Neuronal stem cell (in vitro differentiated cells): Measurements from ENCODE around the gene SSBP3.

Experiments
- DNase-seq: peaks from one replicate; pipeline ENCODE4 v3.0.0-alpha.2; 2013; ENCODE audit warnings: low spot score
- H2AFZ ChIP-seq: one replicate; pipeline ENCODE4 v1.6.1; 2013; ENCODE audit warnings: mild to moderate bottlenecking, low read length, inconsistent platforms
- H2AK5ac ChIP-seq: 2 replicates; pipeline ENCODE4 v1.6.1; 2013; ENCODE audit warnings: low read depth, mild to moderate bottlenecking, inconsistent platforms, low read length, moderate library complexity, mixed read lengths
- H2BK120ac ChIP-seq: 2 replicates; pipeline ENCODE4 v1.6.1; 2013; ENCODE audit warnings: low read depth, mild to moderate bottlenecking, inconsistent platforms, low read length, moderate library complexity, mixed read lengths
- H2BK12ac ChIP-seq: one replicate; pipeline ENCODE4 v1.6.1; 2013; ENCODE audit warnings: low read length, inconsistent platforms
- H2BK15ac ChIP-seq: 2 replicates; pipeline ENCODE4 v1.6.1; 2013; ENCODE audit warnings: mild to moderate bottlenecking, low read length, inconsistent platforms, mixed read lengths
- H2BK5ac ChIP-seq: one replicate; pipeline ENCODE4 v1.6.1; 2013; ENCODE audit warnings: inconsistent platforms, mild to moderate bottlenecking, low read length, moderate library complexity
- H3K14ac ChIP-seq: one replicate; pipeline ENCODE4 v1.6.1; 2013; ENCODE audit warnings: low read length, inconsistent platforms
- H3K18ac ChIP-seq: 2 replicates; pipeline ENCODE4 v1.6.1; 2013; ENCODE audit warnings: low read length, inconsistent platforms
- H3K23ac ChIP-seq: 2 replicates; pipeline ENCODE4 v1.6.1; 2013; ENCODE audit warnings: low read depth, mild to moderate bottlenecking, mixed read lengths, low read length, inconsistent platforms; ENCODE audit not compliant: poor library complexity
- H3K27ac ChIP-seq: replicated peaks from 3 replicates; pipeline ENCODE4 v1.5.1; 2013; ENCODE audit warnings: low read length, inconsistent platforms
- H3K27me3 ChIP-seq, 3 experiments: 2 replicates each; pipeline ENCODE4 v1.6.1; 2013; ENCODE audit warnings: low read length in 3 of 3, mild to moderate bottlenecking in 2 of 3, inconsistent platforms in 1 of 3, low read depth in 1 of 3, mixed read lengths in 1 of 3, moderate library complexity in 1 of 3; ENCODE audit not compliant: control insufficient read depth in 3 of 3, insufficient read depth in 3 of 3
- H3K36me3 ChIP-seq, 2 donors: replicated peaks in 1 of 2; 2 replicates each; pipeline ENCODE4 v1.6.1; 2013; ENCODE audit warnings: low read length in 2 of 2; ENCODE audit not compliant: control insufficient read depth in 2 of 2, insufficient read depth in 2 of 2
- H3K4ac ChIP-seq: 2 replicates; pipeline ENCODE4 v1.6.1; 2013; ENCODE audit warnings: inconsistent platforms, mild to moderate bottlenecking, low read length, moderate library complexity
- H3K4me1 ChIP-seq, 2 donors: 1 replicate in 1 of 2; 2 replicates in 1 of 2; pipeline ENCODE4 v1.6.1; 2013; ENCODE audit warnings: low read length in 2 of 2, low read depth in 1 of 2; ENCODE audit not compliant: control insufficient read depth in 2 of 2, insufficient read depth in 1 of 2
- H3K4me2 ChIP-seq: one replicate; pipeline ENCODE4 v1.6.1; 2013; ENCODE audit warnings: mild to moderate bottlenecking, low read length, inconsistent platforms; ENCODE audit not compliant: insufficient read depth, poor library complexity, severe bottlenecking
- H3K4me3 ChIP-seq, 2 donors: 2 replicates each; pipeline ENCODE4 v1.5.1; 2013; ENCODE audit warnings: low read length in 2 of 2, mild to moderate bottlenecking in 2 of 2, inconsistent platforms in 1 of 2, moderate library complexity in 1 of 2
- H3K79me1 ChIP-seq: one replicate; pipeline ENCODE4 v1.6.1; 2013; ENCODE audit warnings: low read depth, mild to moderate bottlenecking, inconsistent platforms, low read length, moderate library complexity
- H3K9ac ChIP-seq: one replicate; pipeline ENCODE4 v1.6.1; 2013; ENCODE audit warnings: mild to moderate bottlenecking, low read depth, low read length, inconsistent platforms; ENCODE audit not compliant: poor library complexity
- H3K9me3 ChIP-seq, 2 donors: replicated peaks in 1 of 2; 2 replicates each; pipeline versions ENCODE3 to v1.6.1; 2013; ENCODE audit warnings: low read length in 2 of 2, mild to moderate bottlenecking in 2 of 2, inconsistent platforms in 1 of 2, low read depth in 1 of 2, mixed read lengths in 1 of 2, moderate library complexity in 1 of 2; ENCODE audit not compliant: control insufficient read depth in 2 of 2, insufficient read depth in 1 of 2
- H4K8ac ChIP-seq: one replicate; pipeline ENCODE4 v1.6.1; 2013; ENCODE audit warnings: low read depth, mild to moderate bottlenecking, inconsistent platforms, low read length, moderate library complexity
- H4K91ac ChIP-seq: one replicate; pipeline ENCODE4 v1.6.1; 2013; ENCODE audit warnings: low read length, low read depth, mild to moderate bottlenecking, inconsistent platforms; ENCODE audit not compliant: poor library complexity
- WGBS, 2 donors: extraction: QIAGEN DNeasy Blood & Tissue Kit; methylation state at CpG; one replicate each; pipeline ENCODE4 v1.1.7; 2013; ENCODE audit warnings: missing lambda C conversion rate in 2 of 2, mixed read lengths in 1 of 2; ENCODE audit not compliant: insufficient read length in 2 of 2, insufficient replicate concordance in 1 of 2; ENCODE audit errors: extremely low coverage in 2 of 2; 5-methylcytosine and 5-hydroxymethylcytosine counted together

Gene SSBP3

GRCh38 chr1:54437783-54438182 lies 31.6 kb upstream of the SSBP3 start:
- Histone ChIP-seq H3K27me3 (no peaks in the 10 kb centered on the region), H3K4ac (no peak overlapping the region), H2BK5ac (no peak overlapping the region), H2AFZ (no peak overlapping the region), H4K8ac (no peak overlapping the region), H3K9ac (no peak overlapping the region), H4K91ac (no peak overlapping the region), H3K9me3 (no peaks in the 10 kb centered on the region), H3K23ac (no peak overlapping the region), H3K79me1 (no peaks in the 10 kb centered on the region), H2BK12ac (no peak overlapping the region), H3K36me3 (no peaks in the 10 kb centered on the region), H3K27ac (no peak overlapping the region), H2BK15ac (no peak overlapping the region), H3K4me3 (no peak overlapping the region), H2BK120ac (no peak overlapping the region), H3K4me2 (no peak overlapping the region), H3K18ac (no peak overlapping the region), H3K4me1 (no peaks in the 10 kb centered on the region), H2AK5ac (no peak overlapping the region), H3K14ac (no peak overlapping the region)
- no CpG with 5 or more reads among the region's 6 CpGs for WGBS, 2 donors
- DNase-seq: no peak

DNA sequence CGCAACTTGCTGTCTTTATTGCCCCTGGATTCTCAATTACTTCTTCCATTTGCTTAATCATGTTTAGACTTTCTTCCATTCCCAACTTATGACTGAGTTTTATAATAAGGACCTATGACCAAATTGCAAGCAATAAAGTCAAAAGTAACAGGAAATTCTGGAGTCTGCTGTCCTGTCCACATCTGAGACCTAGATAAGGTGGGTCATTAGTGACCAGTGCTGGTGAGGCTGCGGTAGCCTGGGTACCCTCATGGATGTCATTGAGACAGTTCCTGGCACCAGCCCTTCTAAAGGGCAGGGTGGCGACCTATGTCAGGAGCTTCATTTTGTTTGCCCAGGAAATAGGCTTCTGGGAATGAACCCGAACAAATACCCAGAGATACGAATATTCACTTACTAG lies 30.6 kb upstream of the SSBP3 start:
- no peak overlapping the region for H3K4me3 ChIP-seq
- no peak overlapping the region for H2BK15ac ChIP-seq
- no peak overlapping the region for H3K27ac ChIP-seq
- no peak overlapping the region for H4K91ac ChIP-seq
- H2AFZ ChIP-seq: no peak overlapping the region
- H3K27me3 ChIP-seq: no peaks in the 10 kb centered on the region
- no peak overlapping the region for H3K14ac ChIP-seq
- no peak overlapping the region for H3K23ac ChIP-seq
- H3K9me3 ChIP-seq: no peaks in the 10 kb centered on the region
- no peak overlapping the region for H3K4me2 ChIP-seq
- H2AK5ac ChIP-seq: no peak overlapping the region
- no peaks in the 10 kb centered on the region for H3K4me1 ChIP-seq
- H3K4ac ChIP-seq: no peak overlapping the region
- H3K79me1 ChIP-seq: no peaks in the 10 kb centered on the region
- DNase-seq: no peak
- no peak overlapping the region for H3K18ac ChIP-seq
- WGBS, 2 donors: no CpG with 5 or more reads among the region's 5 CpGs
- no peak overlapping the region for H2BK12ac ChIP-seq
- H2BK120ac ChIP-seq: no peak overlapping the region
- H3K9ac ChIP-seq: no peak overlapping the region
- no peak overlapping the region for H2BK5ac ChIP-seq
- H3K36me3 ChIP-seq: no peaks in the 10 kb centered on the region
- no peak overlapping the region for H4K8ac ChIP-seq

DNA sequence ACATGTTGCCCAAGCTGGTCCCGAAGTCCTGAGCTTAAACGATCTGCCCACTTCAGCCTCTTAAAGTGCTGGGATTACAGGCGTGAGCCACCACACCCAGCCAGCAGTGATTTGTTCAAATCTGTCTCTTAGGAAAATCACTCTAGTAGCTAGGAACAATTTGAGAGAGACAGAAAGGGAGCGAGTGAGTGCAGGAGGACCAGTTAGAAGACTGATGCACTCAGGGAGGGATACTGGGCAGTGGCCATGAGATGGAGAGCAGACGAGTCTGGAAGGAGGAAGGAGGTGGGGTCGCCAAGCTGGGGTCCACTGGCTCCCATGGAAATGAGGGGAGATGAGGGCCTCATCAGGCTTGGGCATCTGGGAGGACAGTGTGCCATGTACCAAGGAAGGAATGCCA lies 23.6 kb upstream of the SSBP3 start:
- no peak overlapping the region for H3K4ac ChIP-seq
- no peak overlapping the region for H2BK12ac ChIP-seq
- DNase-seq: no peak
- no peak overlapping the region for H4K91ac ChIP-seq
- peaks cover 0 to 6% of the 10 kb centered on the region in 2 donors for H3K4me1 ChIP-seq
- H3K4me2 ChIP-seq: no peak overlapping the region
- no peaks in the 10 kb centered on the region for H3K27me3 ChIP-seq
- no peak overlapping the region for H3K4me3 ChIP-seq
- no peak overlapping the region for H2BK15ac ChIP-seq
- no peak overlapping the region for H2AFZ ChIP-seq
- H3K9ac ChIP-seq: no peak overlapping the region
- H3K9me3 ChIP-seq: no peaks in the 10 kb centered on the region
- no peaks in the 10 kb centered on the region for H3K36me3 ChIP-seq
- H2AK5ac ChIP-seq: no peak overlapping the region
- no peak overlapping the region for H2BK120ac ChIP-seq
- H4K8ac ChIP-seq: no peak overlapping the region
- H3K79me1 ChIP-seq: no peaks in the 10 kb centered on the region
- H3K23ac ChIP-seq: no peak overlapping the region
- no peak overlapping the region for H3K18ac ChIP-seq
- no peak overlapping the region for H3K14ac ChIP-seq
- no peak overlapping the region for H2BK5ac ChIP-seq
- H3K27ac ChIP-seq: no peak overlapping the region
- WGBS, 2 donors: no CpG with 5 or more reads among the region's 6 CpGs

DNA sequence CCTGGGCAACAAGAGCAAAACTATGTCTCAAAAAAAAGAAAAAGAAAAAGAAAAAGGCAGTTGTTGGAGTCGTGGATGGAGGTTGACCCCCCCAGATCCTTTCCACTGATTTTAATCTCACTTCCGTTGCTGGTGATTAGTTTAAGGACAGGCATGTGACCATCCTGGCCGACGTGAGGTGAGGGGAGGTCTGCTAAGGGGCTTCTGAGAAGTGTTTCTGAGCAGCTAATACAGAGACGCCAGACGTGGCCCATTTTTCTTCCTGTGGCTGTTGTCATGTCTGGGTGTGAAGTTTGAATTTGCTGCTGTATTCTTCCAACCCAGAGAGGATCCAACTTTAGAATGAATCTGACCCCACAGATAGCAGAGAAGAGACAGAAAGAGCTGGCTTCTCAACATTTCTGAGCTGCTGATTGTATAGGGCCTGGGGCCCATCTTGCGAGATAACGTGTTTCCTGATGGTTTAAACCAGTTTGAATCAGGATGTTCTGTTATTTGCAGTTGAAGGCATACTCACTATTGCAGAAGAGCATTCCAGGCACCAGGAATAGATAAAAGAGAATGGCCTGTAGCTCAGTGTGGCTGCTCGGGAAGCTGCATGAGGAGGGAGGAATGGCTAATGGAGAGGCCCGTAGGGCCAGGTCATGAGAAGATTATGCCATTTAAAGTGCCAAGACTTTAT lies 22.8 kb upstream of the SSBP3 start:
- H3K79me1 ChIP-seq: no peaks in the 10 kb centered on the region
- no peak overlapping the region for H3K9ac ChIP-seq
- no peak overlapping the region for H3K14ac ChIP-seq
- H2BK12ac ChIP-seq: no peak overlapping the region
- no peak overlapping the region for H2AK5ac ChIP-seq
- no peak overlapping the region for H3K4ac ChIP-seq
- H3K27ac ChIP-seq: no peak overlapping the region
- H4K8ac ChIP-seq: no peak overlapping the region
- H4K91ac ChIP-seq: no peak overlapping the region
- no peak overlapping the region for H2BK5ac ChIP-seq
- H3K4me2 ChIP-seq: no peak overlapping the region
- peak overlapping the region; percentile 87 for H2AFZ ChIP-seq
- no peaks in the 10 kb centered on the region for H3K36me3 ChIP-seq
- H2BK120ac ChIP-seq: no peak overlapping the region
- H3K4me1 ChIP-seq: peaks cover 0 to 6% of the 10 kb centered on the region in 2 donors
- no peaks in the 10 kb centered on the region for H3K9me3 ChIP-seq
- no peak overlapping the region for H2BK15ac ChIP-seq
- DNase-seq: no peak
- H3K27me3 ChIP-seq: no peaks in the 10 kb centered on the region
- H3K4me3 ChIP-seq: no peak overlapping the region
- H3K23ac ChIP-seq: no peak overlapping the region
- no CpG with 5 or more reads among the region's 10 CpGs for WGBS, 2 donors
- H3K18ac ChIP-seq: no peak overlapping the region
